Lung (tissue), 12 donors: Measurements from ENCODE around the gene TMEM150C. TPM values are rescaled to one million over a fixed set of nuclear protein-coding genes. Genes with fewer than 3 reads are reported as not detected.

ENCODE experiments used
- ATAC-seq: fragments of 200-7000 bp; cut with Tn5 transposase; one replicate; pipeline ENCODE4 v1.9.1; 2020; ENCODE audit warnings: moderate number of reproducible peaks; ENCODE audit not compliant: insufficient read depth, low FRiP score
- DNase-seq, 3 donors: peaks; one replicate each; pipeline ENCODE4 v3.0.0-alpha.2; 2013 to 2017
- H3K27ac ChIP-seq, 2 donors: one replicate each; pipeline ENCODE4 v1.5.1; 2013; ENCODE audit warnings: mild to moderate bottlenecking in 2 of 2, moderate library complexity in 2 of 2, control low read depth in 1 of 2, inconsistent platforms in 1 of 2, low read depth in 1 of 2, low read length in 1 of 2
- H3K27me3 ChIP-seq, 3 donors: one replicate each; pipeline ENCODE4 v1.5.1; 2013; ENCODE audit warnings: low read length in 2 of 3; ENCODE audit not compliant: control insufficient read depth in 3 of 3, insufficient read depth in 3 of 3
- H3K36me3 ChIP-seq, 4 donors: one replicate each; pipeline ENCODE4 v1.5.1; 2013; ENCODE audit warnings: low read length in 4 of 4, mild to moderate bottlenecking in 1 of 4, moderate library complexity in 1 of 4; ENCODE audit not compliant: control insufficient read depth in 4 of 4, insufficient read depth in 4 of 4
- H3K4me1 ChIP-seq, 5 donors: one replicate each; pipeline ENCODE4 v1.5.1; 2013; ENCODE audit warnings: low read length in 5 of 5, mild to moderate bottlenecking in 2 of 5, moderate library complexity in 1 of 5; ENCODE audit not compliant: control insufficient read depth in 5 of 5, insufficient read depth in 5 of 5
- H3K4me3 ChIP-seq: one replicate; pipeline ENCODE4 v1.5.1; 2013; ENCODE audit warnings: mild to moderate bottlenecking, control low read depth, moderate library complexity
- H3K9ac ChIP-seq, 2 donors: one replicate each; pipeline ENCODE4 v1.5.1; 2013; ENCODE audit warnings: low read length in 2 of 2, control low read depth in 1 of 2; ENCODE audit not compliant: insufficient read depth in 1 of 2
- H3K9me3 ChIP-seq, 4 donors: one replicate each; pipeline ENCODE4 v1.5.1; 2013; ENCODE audit warnings: low read length in 3 of 4, mild to moderate bottlenecking in 1 of 4, moderate library complexity in 1 of 4; ENCODE audit not compliant: control insufficient read depth in 4 of 4, insufficient read depth in 3 of 4
- CTCF ChIP-seq: IDR thresholded peaks from 2 replicates; pipeline ENCODE4 v1.5.1; 2012; ENCODE audit warnings: mild to moderate bottlenecking; ENCODE audit errors: control extremely low read depth, extremely low read depth
- WGBS, 2 donors: extraction: QIAGEN DNeasy Blood & Tissue Kit; methylation state at CpG; one replicate each; pipeline ENCODE4 v1.1.7; 2013; 5-methylcytosine and 5-hydroxymethylcytosine counted together
- polyA plus RNA-seq, 2 donors: library from polyadenylated mRNA; stranded (reverse); fragments of 200-250 nt; gene quantifications; one replicate each; pipeline ENCODE4 v1.2.1, GENCODE V29; 2013
- total RNA-seq, 2 donors: library from RNA; depleted of rRNA in 1 of 2; stranded (reverse); fragments of >200 nt in 1 of 2; gene quantifications; one replicate each; pipeline ENCODE4 v1.2.1, GENCODE V29; 2014 to 2021
- donor health status: control.
- donor health status: control.
- donor health status: Bipolar disorder and iron deficiency.
- donor health status: healthy.
- donor health status: DM: yes; HTN: yes; CAD: no.

The TMEM150C gene
- total and polyA plus RNA-seq, 4 donors: 2.5 to 10.4 (median 4.2) TPM

DNA sequence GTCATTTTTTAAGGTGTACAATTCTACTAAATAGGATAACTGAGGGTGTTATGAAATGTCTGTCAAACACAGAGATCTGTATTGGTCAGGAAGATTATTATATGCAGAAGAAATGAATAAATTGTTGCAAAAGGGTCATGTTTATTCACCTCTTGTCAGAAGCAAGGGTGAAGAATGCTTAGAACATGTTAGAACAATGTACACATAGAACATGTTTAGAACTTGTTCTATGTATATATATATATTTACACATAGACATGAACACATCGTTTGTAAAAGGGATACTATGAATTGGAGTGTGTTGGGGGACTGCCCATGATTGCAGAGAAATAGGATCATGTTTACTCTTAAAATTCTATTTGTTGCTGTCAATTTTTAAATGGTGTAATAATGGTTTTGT is 28.0 kb upstream of the TMEM150C start:
- WGBS, 2 donors: 65 to 72% methylated on average over 1 of the region's 1 CpG
- no peak overlapping the region for H3K4me3 ChIP-seq
- no peaks in the 10 kb centered on the region for H3K36me3 ChIP-seq

GRCh38 chr4:82588771-82589270 is 27.0 kb upstream of the TMEM150C start:
- 88% methylated on average over 2 of the region's 2 CpGs for WGBS, 2 donors
- H3K27ac ChIP-seq: no peak overlapping the region
- H3K36me3 ChIP-seq: no peaks in the 10 kb centered on the region
- no peak overlapping the region for H3K4me3 ChIP-seq
- H3K4me1 ChIP-seq: peaks cover 0 to 22% (median 4%) of the 10 kb centered on the region in 5 donors
- TF ChIP-seq CTCF: no peak
- no peaks in the 10 kb centered on the region for H3K27me3 ChIP-seq
- DNase-seq: no peak
- H3K9me3 ChIP-seq: no peaks in the 10 kb centered on the region
- H3K9ac ChIP-seq: no peak overlapping the region
- ATAC-seq: no peak

More for the DNA sequence above, 28.0 kb upstream of the TMEM150C start:
- no peak overlapping the region for H3K27ac ChIP-seq
- H3K9me3 ChIP-seq: no peaks in the 10 kb centered on the region
- no peaks in the 10 kb centered on the region for H3K27me3 ChIP-seq
- no peak for TF ChIP-seq CTCF
- H3K9ac ChIP-seq: no peak overlapping the region
- ATAC-seq (no peak), DNase-seq (no peak)
- H3K4me1 ChIP-seq: peaks cover 0 to 14% (median 3%) of the 10 kb centered on the region in 5 donors

- Histone ChIP-seq H3K27me3 (no peaks in the 10 kb centered on the region), H3K4me3 (no peak overlapping the region), H3K9ac (no peak overlapping the region), H3K9me3 (no peaks in the 10 kb centered on the region), H3K36me3 (no peaks in the 10 kb centered on the region), H3K27ac (no peak overlapping the region), H3K4me1 (peaks cover 0 to 26% (median 4%) of the 10 kb centered on the region in 5 donors)
- no peak for ATAC-seq
- no peak for DNase-seq
- 84 to 89% methylated on average over 8 of the region's 8 CpGs for WGBS, 2 donors
- no peak for TF ChIP-seq CTCF
Observed at GRCh38 chr4:82587826-82588540, 26.2 kb upstream of the TMEM150C start.
